Measurements from ENCODE around the gene PSME2. TPM values are rescaled to one million over a fixed set of nuclear protein-coding genes. Genes with fewer than 3 reads are reported as not detected.

The PSME2 gene
- total and polyA plus RNA-seq, 2 of the 13 experiments (the other 11 are each of a cell fraction or from before 2014, with no cell fraction given) = 332 to 716 TPM

GRCh38 chr14:24195186-24196070 is 49.0 kb upstream of the PSME2 start, which contains the start of gene TM9SF1 (continued):
- TF ChIP-seq, protein P1, sequence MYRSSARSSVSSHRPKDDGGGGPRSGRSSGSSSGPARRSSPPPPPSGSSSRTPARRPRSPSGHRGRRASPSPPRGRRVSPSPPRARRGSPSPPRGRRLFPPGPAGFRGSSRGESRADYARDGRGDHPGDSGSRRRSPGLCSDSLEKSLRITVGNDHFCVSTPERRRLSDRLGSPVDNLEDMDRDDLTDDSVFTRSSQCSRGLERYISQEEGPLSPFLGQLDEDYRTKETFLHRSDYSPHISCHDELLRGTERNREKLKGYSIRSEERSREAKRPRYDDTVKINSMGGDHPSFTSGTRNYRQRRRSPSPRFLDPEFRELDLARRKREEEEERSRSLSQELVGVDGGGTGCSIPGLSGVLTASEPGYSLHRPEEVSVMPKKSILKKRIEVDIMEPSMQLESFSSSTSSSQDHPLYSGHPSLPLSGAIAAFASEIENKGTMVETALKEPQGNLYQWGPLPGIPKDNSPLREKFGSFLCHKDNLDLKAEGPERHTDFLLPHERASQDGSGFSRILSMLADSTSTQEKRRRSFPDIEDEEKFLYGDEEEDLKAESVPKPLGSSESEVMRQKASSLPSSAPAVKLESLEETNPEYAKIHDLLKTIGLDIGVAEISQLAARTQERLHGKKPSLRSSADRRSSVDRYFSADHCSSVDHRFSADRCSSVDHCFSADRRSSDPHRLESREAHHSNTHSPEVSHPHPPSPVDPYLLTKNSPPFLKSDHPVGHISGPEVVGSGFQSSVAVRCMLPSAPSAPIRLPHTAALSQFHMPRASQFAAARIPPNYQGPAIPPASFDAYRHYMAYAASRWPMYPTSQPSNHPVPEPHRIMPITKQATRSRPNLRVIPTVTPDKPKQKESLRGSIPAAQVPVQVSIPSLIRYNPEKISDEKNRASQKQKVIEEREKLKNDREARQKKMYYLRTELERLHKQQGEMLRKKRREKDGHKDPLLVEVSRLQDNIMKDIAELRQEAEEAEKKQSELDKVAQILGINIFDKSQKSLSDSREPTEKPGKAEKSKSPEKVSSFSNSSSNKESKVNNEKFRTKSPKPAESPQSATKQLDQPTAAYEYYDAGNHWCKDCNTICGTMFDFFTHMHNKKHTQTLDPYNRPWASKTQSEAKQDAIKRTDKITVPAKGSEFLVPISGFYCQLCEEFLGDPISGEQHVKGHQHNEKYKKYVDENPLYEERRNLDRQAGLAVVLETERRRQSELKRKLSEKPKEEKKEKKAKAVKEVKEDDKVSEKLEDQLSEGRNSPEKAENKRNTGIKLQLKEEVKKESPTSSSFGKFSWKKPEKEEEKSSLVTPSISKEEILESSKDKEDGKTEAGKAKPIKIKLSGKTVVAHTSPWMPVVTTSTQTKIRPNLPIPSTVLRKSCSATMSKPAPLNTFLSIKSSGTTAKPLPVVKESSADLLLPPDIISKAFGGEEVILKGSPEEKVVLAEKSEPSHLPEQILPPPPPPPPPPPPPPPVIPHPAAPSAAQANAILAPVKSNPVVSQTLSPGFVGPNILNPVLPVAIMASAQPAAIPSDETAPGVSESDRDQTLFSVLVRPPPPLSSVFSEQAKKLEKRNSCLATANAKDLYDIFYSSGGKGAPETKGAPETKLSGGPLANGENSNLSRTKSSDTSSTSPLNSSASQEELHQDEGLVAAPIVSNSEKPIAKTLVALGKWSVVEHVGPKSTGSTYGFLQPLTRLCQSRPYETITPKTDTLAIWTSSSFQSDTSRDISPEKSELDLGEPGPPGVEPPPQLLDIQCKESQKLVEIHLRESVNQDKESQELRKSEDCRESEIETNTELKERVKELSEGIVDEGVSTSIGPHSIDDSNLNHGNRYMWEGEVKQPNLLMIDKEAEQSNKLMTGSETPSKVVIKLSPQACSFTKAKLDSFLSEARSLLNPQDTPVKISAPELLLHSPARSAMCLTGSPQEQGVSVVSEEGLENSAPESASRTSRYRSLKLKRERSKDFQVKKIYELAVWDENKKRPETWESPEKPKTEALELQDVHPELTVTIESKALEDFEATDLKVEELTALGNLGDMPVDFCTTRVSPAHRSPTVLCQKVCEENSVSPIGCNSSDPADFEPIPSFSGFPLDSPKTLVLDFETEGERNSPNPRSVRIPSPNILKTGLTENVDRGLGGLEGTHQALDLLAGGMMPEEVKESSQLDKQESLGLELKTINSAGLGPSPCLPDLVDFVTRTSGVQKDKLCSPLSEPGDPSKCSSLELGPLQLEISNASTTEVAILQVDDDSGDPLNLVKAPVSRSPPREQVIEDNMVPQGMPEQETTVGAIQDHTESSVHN (CRISPR knock-in tag; IDR thresholded peaks at IDR 0.05) = peak; percentile 98; the same call in 1 of the 2 replicates
- TF ChIP-seq ZNF460 (CRISPR knock-in tag; IDR thresholded peaks at IDR 0.05; ENCODE audit: borderline replicate concordance) (no peak), CEBPZ (IDR thresholded peaks at IDR 0.05; ENCODE audit: low read length) (no peak), GPN1 (CRISPR knock-in tag; IDR thresholded peaks at IDR 0.05; ENCODE audit: borderline replicate concordance) (peak; percentile 45), ZNF660 (CRISPR knock-in tag; IDR thresholded peaks at IDR 0.05; ENCODE audit: borderline replicate concordance, low read depth) (no peak; the same call in none of the 2 replicates), ZNF616 (CRISPR knock-in tag; IDR thresholded peaks at IDR 0.05; ENCODE audit: low read depth) (peak; percentile 84), ZNF546 (CRISPR knock-in tag; conservative IDR thresholded peaks at IDR 0.05) (peak; percentile 99), EED (CRISPR knock-in tag; IDR thresholded peaks at IDR 0.05) (peak; percentile 100), RBAK (CRISPR knock-in tag; IDR thresholded peaks at IDR 0.05) (peak; percentile 62), MTA3 (CRISPR knock-in tag; IDR thresholded peaks at IDR 0.05) (no peak; the same call in 1 of the 2 replicates), ISX (CRISPR knock-in tag; conservative IDR thresholded peaks at IDR 0.05) (peak; percentile 96), ZNF160 (CRISPR knock-in tag; IDR thresholded peaks at IDR 0.05) (peak; percentile 78), SMARCC2 (IDR thresholded peaks at IDR 0.05) (no peak), ZNF850 (CRISPR knock-in tag; conservative IDR thresholded peaks at IDR 0.05) (no peak), ZNF776 (CRISPR knock-in tag; IDR thresholded peaks at IDR 0.05) (peak; percentile 95)
- TF ChIP-seq, protein P2, sequence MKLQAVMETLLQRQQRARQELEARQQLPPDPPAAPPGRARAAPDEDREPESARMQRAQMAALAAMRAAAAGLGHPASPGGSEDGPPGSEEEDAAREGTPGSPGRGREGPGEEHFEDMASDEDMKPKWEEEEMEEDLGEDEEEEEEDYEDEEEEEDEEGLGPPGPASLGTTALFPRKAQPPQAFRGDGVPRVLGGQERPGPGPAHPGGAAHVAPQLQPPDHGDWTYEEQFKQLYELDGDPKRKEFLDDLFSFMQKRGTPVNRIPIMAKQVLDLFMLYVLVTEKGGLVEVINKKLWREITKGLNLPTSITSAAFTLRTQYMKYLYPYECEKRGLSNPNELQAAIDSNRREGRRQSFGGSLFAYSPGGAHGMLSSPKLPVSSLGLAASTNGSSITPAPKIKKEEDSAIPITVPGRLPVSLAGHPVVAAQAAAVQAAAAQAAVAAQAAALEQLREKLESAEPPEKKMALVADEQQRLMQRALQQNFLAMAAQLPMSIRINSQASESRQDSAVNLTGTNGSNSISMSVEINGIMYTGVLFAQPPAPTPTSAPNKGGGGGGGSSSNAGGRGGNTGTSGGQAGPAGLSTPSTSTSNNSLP (IDR thresholded peaks at IDR 0.05; ENCODE audit: low read depth, low read length) = peak; percentile 9; the same call in 1 of the 2 replicates
